ENCODE results near the gene ARHGAP44. TPM values are rescaled to one million over a fixed set of nuclear protein-coding genes. Genes with fewer than 3 reads are reported as not detected.

The ARHGAP44 gene, protein sequence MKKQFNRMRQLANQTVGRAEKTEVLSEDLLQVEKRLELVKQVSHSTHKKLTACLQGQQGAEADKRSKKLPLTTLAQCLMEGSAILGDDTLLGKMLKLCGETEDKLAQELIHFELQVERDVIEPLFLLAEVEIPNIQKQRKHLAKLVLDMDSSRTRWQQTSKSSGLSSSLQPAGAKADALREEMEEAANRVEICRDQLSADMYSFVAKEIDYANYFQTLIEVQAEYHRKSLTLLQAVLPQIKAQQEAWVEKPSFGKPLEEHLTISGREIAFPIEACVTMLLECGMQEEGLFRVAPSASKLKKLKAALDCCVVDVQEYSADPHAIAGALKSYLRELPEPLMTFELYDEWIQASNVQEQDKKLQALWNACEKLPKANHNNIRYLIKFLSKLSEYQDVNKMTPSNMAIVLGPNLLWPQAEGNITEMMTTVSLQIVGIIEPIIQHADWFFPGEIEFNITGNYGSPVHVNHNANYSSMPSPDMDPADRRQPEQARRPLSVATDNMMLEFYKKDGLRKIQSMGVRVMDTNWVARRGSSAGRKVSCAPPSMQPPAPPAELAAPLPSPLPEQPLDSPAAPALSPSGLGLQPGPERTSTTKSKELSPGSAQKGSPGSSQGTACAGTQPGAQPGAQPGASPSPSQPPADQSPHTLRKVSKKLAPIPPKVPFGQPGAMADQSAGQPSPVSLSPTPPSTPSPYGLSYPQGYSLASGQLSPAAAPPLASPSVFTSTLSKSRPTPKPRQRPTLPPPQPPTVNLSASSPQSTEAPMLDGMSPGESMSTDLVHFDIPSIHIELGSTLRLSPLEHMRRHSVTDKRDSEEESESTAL
- not detected in 2 replicates for total RNA-seq

- intact Hi-C loops (cut with micrococcal nuclease) = no loop called here
Measured at GRCh38 chr17:12789481-12790248, at the start of gene ARHGAP44. Gene ARHGAP44 (plus strand): TSS chr17:12789498. CDS start chr17:12789839, 341 bp downstream.

GRCh38 chr17:12739500-12739899 lies 49.8 kb upstream of the ARHGAP44 start:
- intact Hi-C loops (cut with micrococcal nuclease) = no loop called here

- intact Hi-C loops (cut with micrococcal nuclease) = loop anchor here (2.0 kb wide), 1 partner anchor 486 kb away; no protein-coding TSS in a partner anchor
Measured at GRCh38 chr17:12743046-12743445, 46.3 kb upstream of the ARHGAP44 start.

DNA sequence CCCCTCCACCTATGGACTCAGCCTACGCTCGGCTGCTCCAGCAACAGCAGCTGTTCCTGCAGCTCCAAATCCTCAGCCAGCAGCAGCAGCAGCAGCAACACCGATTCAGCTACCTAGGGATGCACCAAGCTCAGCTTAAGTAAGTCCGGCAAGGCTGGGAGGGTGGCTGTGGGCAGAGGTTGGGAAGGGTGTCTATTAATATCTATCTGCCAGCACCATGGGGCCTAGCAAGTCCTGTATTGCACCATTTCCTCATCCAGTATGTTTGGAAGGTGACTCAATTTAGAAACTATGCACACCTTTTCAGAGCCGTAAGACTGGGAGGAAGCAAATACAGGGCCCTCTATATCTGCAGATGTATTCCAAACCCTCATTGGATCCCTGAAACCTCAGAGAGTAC lies 45.0 kb upstream of the ARHGAP44 start:
- intact Hi-C loops (cut with micrococcal nuclease) = no loop called here

DNA sequence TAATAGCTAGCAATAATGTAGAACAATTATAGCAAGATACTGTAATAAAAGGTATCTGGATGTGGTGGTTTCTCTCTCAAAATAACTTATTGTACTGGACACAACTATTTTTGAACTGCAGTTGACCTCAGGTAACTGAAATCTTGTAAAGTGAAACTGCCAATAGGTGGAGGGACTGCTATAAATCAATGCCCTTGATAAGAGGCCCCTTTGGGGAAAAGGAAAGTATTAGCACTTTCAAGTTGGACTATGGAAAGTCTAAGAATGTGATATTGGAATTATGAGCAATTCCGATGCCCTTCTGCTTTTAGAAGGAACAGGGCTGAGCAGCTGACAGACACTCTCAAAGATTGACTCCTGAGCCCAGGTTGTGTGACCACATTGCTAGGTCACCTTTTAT lies 44.5 kb upstream of the ARHGAP44 start:
- intact Hi-C loops (cut with micrococcal nuclease) = no loop called here

- intact Hi-C loops (cut with micrococcal nuclease) = no loop called here
Measured at GRCh38 chr17:12745486-12745885, 43.8 kb upstream of the ARHGAP44 start.

GRCh38 chr17:12756786-12757185 lies 32.5 kb upstream of the ARHGAP44 start:
- intact Hi-C loops (cut with micrococcal nuclease) = no loop called here

DNA sequence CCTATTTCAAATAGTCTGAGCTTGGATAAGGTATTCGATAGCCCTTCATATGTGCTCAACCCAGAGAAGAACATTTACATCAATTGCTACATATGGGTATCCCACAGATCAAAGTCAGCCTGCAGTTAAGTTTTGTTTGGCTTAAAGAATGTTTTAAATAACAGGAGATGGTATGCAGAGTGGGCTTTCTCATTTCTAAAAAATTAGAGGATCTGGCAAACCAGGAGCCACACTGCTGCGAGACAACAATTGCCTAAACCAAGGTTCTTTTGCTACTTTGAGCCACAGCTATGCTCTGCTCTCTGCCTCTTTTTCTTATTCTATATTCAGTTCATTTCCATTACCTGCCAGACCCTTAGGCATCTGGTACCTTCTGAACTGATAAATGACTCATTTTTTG lies 30.2 kb upstream of the ARHGAP44 start:
- intact Hi-C loops (cut with micrococcal nuclease) = no loop called here

- intact Hi-C loops (cut with micrococcal nuclease) = no loop called here
Measured at GRCh38 chr17:12765548-12765947, 23.8 kb upstream of the ARHGAP44 start.

- intact Hi-C loops (cut with micrococcal nuclease) = no loop called here
Measured at GRCh38 chr17:12768255-12768654, 21.0 kb upstream of the ARHGAP44 start.

DNA sequence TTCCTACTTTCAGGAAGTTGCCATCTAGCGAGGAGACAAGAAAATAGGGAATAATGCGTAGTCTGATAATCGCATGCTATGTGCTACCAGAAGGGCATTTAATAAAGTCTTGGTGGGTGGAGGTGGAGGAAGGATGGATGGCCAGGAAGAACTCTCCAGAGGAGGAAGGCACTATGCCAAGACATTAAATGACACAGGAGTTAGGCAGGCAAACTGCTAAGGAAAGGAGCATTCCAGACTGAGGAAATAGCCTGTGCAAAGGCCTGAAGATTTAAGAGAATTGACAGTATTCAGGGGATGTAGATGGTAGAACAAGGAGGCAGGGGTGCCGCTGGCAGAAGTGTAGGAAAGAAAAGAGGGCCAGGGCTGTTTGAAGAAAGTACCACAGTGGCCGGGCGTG lies 19.3 kb upstream of the ARHGAP44 start:
- intact Hi-C loops (cut with micrococcal nuclease) = no loop called here

DNA sequence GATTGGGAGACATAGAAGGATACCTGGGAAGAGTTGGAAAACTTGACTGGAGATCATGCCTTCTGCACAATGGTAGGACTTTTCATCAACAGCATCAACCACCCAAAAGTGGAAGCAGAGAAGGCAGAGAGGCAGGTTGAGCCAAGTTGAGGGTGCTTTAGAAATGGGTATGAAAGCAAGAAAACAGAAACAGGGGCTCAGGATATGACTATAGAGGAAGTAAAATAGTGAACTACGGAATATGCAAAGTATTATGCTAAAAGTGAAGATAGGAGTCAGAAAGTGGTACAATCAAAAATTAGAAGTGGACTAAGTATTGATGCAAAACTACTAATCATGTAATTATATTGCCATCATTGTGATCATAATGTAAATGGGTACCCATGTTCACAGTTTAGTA lies 16.1 kb upstream of the ARHGAP44 start:
- intact Hi-C loops (cut with micrococcal nuclease) = no loop called here

DNA sequence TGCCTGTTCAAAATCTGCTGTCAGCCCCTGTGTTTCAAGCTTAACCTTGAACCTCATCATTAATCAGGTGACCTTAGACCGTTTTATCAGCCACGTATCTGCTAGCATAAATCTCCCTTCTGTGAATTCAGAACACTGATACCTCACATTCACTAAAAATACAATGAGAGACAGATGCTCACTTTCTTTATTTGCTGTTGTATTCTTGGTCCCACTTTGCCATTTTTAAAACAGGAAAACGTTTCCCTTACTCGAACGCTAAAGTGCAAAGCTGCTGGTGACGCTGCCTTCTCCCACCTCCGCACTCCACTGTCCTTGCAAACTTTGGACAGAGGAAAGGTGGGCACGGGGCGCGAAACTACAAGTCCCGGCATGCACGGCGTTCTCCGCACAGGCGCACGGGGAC lies 220 bp upstream of the ARHGAP44 start:
- intact Hi-C loops (cut with micrococcal nuclease) = no loop called here

GRCh38 chr17:12790249-12791106 lies 1.2 kb downstream of the ARHGAP44 start:
- intact Hi-C loops (cut with micrococcal nuclease) = no loop called here

- intact Hi-C loops (cut with micrococcal nuclease) = no loop called here
Measured at GRCh38 chr17:12794919-12795532, 5.7 kb downstream of the ARHGAP44 start.

- intact Hi-C loops (cut with micrococcal nuclease) = no loop called here
Measured at GRCh38 chr17:12800855-12801365, 11.6 kb downstream of the ARHGAP44 start.

DNA sequence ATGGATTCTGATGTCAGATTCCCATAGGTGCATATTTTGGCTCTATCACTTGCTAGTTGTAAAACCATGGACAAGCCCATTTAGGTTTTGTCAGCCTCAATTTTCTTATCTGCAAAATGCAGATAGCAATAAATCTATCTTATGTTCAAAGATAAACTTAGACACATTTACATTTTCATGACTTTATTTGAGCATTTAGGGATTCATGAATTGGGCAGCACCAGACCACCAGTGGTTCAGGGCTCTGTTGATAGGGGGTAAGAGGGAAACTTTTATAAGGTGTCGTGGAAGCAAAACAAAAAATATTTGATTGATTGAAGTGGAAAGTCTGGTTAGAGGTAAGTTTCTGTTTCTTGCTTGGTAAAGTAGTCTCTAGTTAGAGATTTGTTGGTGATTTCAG lies 17.3 kb downstream of the ARHGAP44 start:
- intact Hi-C loops (cut with micrococcal nuclease) = no loop called here

- intact Hi-C loops (cut with micrococcal nuclease) = no loop called here
Measured at GRCh38 chr17:12808723-12809122, 19.4 kb downstream of the ARHGAP44 start.

DNA sequence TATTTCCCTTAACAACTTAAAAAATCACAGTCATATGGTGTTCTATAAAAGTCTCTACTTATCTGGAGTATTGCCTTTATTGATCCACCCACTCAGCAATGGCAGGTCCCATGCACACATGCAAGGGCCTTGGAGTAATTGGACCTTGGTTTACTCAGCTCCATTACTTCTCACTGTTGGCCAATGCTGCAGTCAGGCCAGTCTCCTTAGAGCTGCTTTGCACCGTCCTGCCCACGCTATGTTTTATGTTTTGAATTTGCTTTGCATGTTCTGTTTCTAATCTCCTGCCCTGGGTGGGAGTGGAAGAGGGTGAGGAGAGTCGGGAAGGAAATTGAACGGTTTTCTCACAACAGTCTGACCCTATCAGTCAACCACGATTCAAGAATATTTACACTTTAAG lies 23.6 kb downstream of the ARHGAP44 start:
- intact Hi-C loops (cut with micrococcal nuclease) = no loop called here

- intact Hi-C loops (cut with micrococcal nuclease) = no loop called here
Measured at GRCh38 chr17:12813664-12814063, 24.4 kb downstream of the ARHGAP44 start.
